Measurements from ENCODE around the gene NEGR1. TPM values are rescaled to one million over a fixed set of nuclear protein-coding genes. Genes with fewer than 3 reads are reported as not detected.

The NEGR1 gene
- total and polyA plus RNA-seq, 4 donors: 0.08 to 0.14 (median 0.12) TPM; not detected in 1

DNA sequence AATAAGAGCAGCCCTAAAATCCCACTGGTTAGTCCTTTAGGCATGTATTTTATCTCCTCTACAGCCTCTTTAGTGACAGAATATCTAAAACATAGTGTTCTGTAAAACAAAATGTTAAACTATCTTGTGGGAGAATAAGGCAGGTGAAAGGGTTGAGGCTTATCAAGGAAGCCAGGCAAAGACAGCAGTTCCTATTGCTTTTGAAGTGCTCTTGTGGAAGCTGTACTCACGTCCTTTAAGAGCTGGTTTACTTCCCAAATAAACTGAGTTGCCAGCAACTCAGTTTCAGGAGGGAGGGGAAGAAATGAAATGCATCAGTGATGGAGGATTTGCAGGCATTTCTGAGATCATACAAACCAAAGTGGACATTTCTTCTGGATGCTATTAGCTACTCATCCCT lies 671.9 kb downstream of the NEGR1 start:
- Histone ChIP-seq H3K9ac (ENCODE audit: low read depth in 1 of 2, low read length in 2 of 2) (no peak overlapping the region), H3K36me3 (ENCODE audit: control insufficient read depth in 4 of 4, insufficient read depth in 3 of 4, low read depth in 1 of 4, low read length in 3 of 4) (no peaks in the 10 kb centered on the region), H3K27ac (ENCODE audit: low read depth in 1 of 2, low read length in 2 of 2) (no peak overlapping the region), H3K4me3 (ENCODE audit: low read depth in 1 of 3, low read length in 3 of 3) (no peak overlapping the region), H3K27me3 (ENCODE audit: control insufficient read depth in 4 of 4, insufficient read depth in 4 of 4, low read length in 3 of 4) (no peaks in the 10 kb centered on the region), H3K9me3 (ENCODE audit: control insufficient read depth in 4 of 4, low read length in 3 of 4) (no peaks in the 10 kb centered on the region), H3K4me1 (ENCODE audit: control insufficient read depth in 4 of 4, insufficient read depth in 4 of 4, low read length in 3 of 4) (no peaks in the 10 kb centered on the region)
- TF ChIP-seq HNF4G (IDR thresholded peaks at IDR 0.05) (no peak), RXRA (IDR thresholded peaks at IDR 0.05) (no peak), YY1 (IDR thresholded peaks at IDR 0.05) (no peak), EGR1 (IDR thresholded peaks at IDR 0.05; ENCODE audit: low read depth in 2 of 2) (no peak), SP1 (IDR thresholded peaks at IDR 0.05) (no peak), RAD21 (IDR thresholded peaks at IDR 0.05) (no peak), JUND (IDR thresholded peaks at IDR 0.05) (no peak)
- TF ChIP-seq, protein P1, sequence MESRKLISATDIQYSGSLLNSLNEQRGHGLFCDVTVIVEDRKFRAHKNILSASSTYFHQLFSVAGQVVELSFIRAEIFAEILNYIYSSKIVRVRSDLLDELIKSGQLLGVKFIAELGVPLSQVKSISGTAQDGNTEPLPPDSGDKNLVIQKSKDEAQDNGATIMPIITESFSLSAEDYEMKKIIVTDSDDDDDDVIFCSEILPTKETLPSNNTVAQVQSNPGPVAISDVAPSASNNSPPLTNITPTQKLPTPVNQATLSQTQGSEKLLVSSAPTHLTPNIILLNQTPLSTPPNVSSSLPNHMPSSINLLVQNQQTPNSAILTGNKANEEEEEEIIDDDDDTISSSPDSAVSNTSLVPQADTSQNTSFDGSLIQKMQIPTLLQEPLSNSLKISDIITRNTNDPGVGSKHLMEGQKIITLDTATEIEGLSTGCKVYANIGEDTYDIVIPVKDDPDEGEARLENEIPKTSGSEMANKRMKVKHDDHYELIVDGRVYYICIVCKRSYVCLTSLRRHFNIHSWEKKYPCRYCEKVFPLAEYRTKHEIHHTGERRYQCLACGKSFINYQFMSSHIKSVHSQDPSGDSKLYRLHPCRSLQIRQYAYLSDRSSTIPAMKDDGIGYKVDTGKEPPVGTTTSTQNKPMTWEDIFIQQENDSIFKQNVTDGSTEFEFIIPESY (IDR thresholded peaks at IDR 0.05): no peak
- 40% methylated on average over 1 of the region's 1 CpG for WGBS
- DNase-seq (ENCODE audit: low spot score): no peak

DNA sequence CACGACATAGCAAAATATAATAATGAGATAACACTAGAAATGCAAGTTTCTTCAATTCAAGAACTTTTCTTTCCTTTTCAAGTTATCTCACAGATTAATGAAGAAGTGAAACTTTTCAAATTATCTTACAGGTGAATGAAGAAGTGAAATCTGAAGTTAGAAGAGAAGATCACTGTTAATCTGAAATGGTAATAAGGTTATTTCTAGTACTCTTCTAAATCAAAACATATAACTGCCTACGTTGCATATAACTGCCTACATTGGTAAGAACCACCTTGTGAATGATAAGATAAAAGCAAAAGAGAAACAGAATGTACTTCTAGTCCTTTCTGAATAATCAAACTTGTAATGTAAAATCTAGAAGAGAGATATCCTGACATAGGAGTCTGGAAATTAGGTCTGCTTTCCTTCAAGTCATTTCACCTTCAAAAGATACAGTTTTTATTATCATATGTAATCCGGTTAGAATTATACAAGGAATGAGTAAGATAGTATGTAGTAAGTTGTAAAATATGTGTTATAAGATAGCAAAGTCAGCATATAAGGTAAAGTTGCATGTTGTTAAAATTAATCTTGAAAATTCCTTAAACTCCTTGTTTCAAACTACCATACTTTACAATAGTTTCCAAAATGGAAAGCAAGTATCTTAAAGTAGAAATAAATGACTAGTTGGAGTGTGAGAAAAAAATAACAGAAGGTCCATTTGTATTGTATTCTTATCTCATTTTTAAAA lies 679.1 kb downstream of the NEGR1 start:
- WGBS: 71% methylated on average over 3 of the region's 3 CpGs
- H3K9me3 ChIP-seq (ENCODE audit: control insufficient read depth in 4 of 4, low read length in 3 of 4): no peaks in the 10 kb centered on the region
- H3K4me3 ChIP-seq (ENCODE audit: low read depth in 1 of 3, low read length in 3 of 3): no peak overlapping the region
- H3K27me3 ChIP-seq (ENCODE audit: control insufficient read depth in 4 of 4, insufficient read depth in 4 of 4, low read length in 3 of 4): peaks cover 0 to 4% (median 0%) of the 10 kb centered on the region in 4 donors
- H3K36me3 ChIP-seq (ENCODE audit: control insufficient read depth in 4 of 4, insufficient read depth in 3 of 4, low read depth in 1 of 4, low read length in 3 of 4): no peaks in the 10 kb centered on the region
- no peak for DNase-seq (ENCODE audit: low spot score)
- H3K9ac ChIP-seq (ENCODE audit: low read depth in 1 of 2, low read length in 2 of 2): no peak overlapping the region
- no peaks in the 10 kb centered on the region for H3K4me1 ChIP-seq (ENCODE audit: control insufficient read depth in 4 of 4, insufficient read depth in 4 of 4, low read length in 3 of 4)
- H3K27ac ChIP-seq (ENCODE audit: low read depth in 1 of 2, low read length in 2 of 2): no peak overlapping the region
- TF ChIP-seq TAF1 (conservative IDR thresholded peaks at IDR 0.05) (no peak), RXRA (IDR thresholded peaks at IDR 0.05) (no peak), FOXA1 (IDR thresholded peaks at IDR 0.05) (no peak), JUND (IDR thresholded peaks at IDR 0.05) (no peak), HNF4A (conservative IDR thresholded peaks at IDR 0.05) (no peak), SP1 (IDR thresholded peaks at IDR 0.05) (no peak), HNF4G (IDR thresholded peaks at IDR 0.05) (no peak), RAD21 (IDR thresholded peaks at IDR 0.05) (no peak)
- TF ChIP-seq, protein P1 (IDR thresholded peaks at IDR 0.05): no peak
- TF ChIP-seq, protein P2, sequence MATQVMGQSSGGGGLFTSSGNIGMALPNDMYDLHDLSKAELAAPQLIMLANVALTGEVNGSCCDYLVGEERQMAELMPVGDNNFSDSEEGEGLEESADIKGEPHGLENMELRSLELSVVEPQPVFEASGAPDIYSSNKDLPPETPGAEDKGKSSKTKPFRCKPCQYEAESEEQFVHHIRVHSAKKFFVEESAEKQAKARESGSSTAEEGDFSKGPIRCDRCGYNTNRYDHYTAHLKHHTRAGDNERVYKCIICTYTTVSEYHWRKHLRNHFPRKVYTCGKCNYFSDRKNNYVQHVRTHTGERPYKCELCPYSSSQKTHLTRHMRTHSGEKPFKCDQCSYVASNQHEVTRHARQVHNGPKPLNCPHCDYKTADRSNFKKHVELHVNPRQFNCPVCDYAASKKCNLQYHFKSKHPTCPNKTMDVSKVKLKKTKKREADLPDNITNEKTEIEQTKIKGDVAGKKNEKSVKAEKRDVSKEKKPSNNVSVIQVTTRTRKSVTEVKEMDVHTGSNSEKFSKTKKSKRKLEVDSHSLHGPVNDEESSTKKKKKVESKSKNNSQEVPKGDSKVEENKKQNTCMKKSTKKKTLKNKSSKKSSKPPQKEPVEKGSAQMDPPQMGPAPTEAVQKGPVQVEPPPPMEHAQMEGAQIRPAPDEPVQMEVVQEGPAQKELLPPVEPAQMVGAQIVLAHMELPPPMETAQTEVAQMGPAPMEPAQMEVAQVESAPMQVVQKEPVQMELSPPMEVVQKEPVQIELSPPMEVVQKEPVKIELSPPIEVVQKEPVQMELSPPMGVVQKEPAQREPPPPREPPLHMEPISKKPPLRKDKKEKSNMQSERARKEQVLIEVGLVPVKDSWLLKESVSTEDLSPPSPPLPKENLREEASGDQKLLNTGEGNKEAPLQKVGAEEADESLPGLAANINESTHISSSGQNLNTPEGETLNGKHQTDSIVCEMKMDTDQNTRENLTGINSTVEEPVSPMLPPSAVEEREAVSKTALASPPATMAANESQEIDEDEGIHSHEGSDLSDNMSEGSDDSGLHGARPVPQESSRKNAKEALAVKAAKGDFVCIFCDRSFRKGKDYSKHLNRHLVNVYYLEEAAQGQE (IDR thresholded peaks at IDR 0.05): no peak
- TF ChIP-seq, protein P3, sequence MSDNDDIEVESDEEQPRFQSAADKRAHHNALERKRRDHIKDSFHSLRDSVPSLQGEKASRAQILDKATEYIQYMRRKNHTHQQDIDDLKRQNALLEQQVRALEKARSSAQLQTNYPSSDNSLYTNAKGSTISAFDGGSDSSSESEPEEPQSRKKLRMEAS (IDR thresholded peaks at IDR 0.05): no peak
- TF ChIP-seq, protein P4, sequence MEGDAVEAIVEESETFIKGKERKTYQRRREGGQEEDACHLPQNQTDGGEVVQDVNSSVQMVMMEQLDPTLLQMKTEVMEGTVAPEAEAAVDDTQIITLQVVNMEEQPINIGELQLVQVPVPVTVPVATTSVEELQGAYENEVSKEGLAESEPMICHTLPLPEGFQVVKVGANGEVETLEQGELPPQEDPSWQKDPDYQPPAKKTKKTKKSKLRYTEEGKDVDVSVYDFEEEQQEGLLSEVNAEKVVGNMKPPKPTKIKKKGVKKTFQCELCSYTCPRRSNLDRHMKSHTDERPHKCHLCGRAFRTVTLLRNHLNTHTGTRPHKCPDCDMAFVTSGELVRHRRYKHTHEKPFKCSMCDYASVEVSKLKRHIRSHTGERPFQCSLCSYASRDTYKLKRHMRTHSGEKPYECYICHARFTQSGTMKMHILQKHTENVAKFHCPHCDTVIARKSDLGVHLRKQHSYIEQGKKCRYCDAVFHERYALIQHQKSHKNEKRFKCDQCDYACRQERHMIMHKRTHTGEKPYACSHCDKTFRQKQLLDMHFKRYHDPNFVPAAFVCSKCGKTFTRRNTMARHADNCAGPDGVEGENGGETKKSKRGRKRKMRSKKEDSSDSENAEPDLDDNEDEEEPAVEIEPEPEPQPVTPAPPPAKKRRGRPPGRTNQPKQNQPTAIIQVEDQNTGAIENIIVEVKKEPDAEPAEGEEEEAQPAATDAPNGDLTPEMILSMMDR (IDR thresholded peaks at IDR 0.05; ENCODE audit: low read depth, low read length, missing input control): no peak
